HG03571 (cell line): ENCODE results near the gene VDR.

Source experiments
- ATAC-seq: cut with Tn5 transposase; IDR thresholded peaks from one replicate; pipeline ENCODE4 v1.9.1; 2021; ENCODE audit not compliant: unreplicated experiment

VDR gene

DNA sequence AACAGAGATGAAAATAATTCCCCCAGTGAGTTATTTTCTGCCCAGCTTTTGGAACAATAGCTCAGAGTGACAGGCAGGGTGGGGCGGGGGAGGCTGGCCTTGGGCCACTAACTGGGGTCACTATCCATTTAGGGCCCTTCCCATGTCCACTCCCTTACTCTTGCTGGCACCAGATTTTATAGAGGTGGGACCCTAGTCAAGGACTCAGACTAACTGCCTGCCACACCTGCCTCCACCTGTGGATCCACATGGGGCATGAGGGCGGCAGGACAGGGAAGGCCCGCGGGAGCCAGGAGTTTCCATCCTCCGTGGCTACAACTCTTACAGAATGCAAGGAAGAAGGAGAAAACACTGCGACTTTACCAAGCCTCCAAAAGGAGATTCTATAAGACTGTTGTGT lies 10.1 kb downstream of the VDR start:
- no peak for ATAC-seq

DNA sequence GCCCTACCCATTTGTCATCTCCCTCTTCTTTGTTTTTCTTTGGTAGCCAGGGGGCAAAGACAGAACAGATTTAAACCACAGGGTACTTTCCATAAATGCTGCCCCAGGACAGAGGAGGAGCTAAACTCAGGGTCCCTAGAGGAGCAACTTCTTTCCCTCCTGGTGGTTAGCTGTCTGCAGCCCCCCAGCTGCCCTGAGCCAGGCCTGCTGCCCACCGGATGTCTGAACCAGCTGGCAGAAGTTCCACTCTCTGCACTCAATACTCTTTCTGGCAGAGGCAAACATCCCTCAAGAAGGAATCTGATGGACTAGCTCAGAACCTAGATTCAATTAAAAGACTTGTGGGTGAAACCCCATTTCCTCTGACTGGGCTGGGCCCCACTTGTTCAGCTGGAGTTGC lies 10.7 kb downstream of the VDR start:
- no peak for ATAC-seq

DNA sequence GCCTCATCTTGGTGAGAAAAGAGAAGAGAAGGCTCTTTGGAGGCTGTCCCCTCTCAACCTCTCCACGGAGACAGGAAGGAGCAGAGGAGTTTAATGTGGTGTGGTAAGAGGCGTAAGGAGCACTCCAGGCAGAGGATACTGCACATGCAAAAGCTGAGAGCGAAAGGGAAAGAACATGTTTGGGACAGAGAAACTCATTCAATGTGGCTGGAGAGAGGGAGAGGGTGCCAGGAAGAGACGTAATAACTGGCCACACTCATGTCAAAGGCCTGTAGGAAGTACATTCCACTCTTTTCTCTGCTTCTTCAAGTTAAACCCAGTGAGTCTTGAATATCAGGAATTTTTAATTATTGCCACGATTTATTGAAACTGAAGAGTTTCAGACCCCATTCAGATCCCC lies 12.0 kb downstream of the VDR start:
- ATAC-seq: no peak

DNA sequence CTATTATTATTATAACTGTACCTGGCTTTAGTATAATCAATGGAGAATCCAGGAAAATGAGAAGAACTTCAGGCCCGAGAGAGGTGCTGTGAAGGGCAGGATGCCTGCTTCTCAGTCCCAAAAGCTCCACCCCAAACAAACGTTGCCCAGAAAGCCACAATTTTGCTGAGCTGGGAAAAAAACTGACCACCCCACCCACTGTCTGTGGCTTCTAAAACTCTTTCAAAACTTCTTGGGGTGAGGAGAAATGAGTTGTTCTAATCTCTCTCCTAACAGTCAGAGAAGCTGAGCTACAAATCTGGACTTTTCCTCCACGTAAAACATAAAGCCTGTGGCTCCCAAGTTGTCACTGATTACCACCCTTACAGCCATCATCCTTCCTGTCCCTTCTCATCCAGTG lies 13.4 kb downstream of the VDR start:
- no peak for ATAC-seq

DNA sequence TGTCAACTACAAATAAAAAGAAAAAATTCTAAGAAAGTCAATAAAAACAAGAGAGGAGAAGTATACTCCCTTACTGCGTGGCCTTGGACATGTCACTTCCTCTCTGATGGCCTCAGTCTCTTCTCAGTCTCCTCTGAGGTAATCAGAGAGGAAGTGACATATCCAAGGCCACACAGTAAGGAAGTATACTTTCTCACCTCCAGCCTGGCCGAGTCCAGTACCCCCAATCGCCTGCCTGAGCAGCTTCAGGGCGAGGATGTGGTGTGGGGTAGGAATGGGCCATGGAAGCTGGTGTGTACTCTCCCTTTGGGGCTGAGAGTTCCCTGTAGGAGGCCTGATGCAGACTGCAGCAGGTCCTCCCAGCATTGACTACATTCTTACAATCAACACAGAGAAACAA lies 15.8 kb downstream of the VDR start:
- ATAC-seq: no peak

DNA sequence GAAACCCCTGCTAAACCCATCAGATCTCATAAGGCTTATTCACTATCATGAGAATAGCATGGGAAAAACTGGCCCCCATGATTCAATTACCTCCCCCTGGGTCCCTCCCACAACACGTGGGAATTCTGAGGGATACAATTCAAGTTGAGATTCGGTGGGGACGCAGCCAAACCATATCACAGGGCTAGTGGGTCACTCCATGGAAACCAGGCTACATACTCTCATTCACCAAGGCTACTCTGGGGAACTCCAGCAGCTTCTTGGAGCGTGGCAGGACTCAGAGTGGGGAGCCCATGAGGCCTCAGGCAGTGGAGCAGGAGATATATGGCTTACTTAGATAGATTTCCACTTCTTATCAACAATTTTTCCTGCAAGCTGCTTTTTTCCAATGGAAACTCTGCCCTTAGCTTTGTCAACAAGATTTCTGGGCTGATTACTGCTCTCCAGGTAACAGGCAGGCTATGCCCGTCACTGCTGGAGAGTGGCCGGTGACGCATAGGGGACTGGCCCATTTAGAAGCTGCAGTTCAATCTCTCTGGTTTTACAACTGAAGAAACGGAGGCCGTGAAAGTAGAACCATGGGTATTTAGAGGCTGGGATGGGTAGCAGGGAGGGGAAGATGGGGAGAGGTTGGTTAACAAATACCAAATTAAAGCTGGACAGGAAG lies 16.5 kb downstream of the VDR start:
- no peak for ATAC-seq

DNA sequence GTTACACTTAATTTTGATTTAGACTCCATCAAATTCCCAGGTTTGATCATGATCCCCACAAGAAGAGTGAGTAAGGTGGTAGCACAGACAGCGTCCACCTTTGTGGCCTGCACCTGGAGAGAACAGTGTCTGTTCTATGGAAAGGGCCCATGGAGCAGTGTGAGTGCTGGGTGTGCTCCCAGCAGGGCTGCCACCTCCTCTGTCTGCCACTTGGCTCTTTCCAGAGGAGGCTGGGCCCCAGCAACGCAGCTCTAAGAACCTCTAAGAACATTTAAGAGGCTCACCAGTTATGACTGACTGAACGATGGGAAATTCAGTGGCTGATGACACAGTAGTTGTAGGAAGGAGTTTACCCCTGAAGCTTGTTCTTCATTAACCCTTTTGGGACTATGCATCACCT lies 17.3 kb downstream of the VDR start:
- ATAC-seq: no peak

DNA sequence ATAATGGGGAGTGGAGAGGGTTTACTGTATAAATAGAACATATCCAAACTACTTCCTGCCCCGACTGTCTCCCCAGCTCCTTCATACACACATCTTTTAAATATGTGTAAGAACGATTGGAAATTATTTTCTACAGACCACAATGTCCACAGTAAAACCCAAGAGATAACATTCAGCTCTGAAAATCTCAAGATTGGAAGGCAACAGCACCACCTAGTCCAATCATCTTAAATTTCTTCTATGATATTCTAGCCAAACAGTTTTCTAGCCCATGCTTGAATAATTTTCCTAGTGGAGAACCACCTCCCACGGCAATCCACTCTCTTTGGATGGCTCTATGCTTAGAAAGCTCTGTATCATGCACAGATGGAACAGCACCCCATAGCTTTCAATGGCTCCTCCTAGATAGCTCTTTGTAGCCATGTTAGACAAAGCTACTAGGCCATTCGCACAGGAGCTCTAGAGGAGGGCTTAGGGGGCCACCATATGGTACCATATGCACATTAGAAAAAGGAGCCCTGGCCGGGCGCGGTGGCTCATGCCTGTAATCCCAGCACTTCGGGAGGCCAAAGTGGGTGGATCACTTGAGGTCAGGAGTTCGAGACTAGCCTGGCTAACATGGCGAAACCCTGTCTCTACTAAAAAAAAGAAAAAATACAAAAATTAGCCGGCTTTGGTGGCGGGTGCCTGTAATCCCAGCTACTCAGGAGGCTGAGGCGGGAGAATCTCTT lies 18.1 kb downstream of the VDR start:
- no peak for ATAC-seq

DNA sequence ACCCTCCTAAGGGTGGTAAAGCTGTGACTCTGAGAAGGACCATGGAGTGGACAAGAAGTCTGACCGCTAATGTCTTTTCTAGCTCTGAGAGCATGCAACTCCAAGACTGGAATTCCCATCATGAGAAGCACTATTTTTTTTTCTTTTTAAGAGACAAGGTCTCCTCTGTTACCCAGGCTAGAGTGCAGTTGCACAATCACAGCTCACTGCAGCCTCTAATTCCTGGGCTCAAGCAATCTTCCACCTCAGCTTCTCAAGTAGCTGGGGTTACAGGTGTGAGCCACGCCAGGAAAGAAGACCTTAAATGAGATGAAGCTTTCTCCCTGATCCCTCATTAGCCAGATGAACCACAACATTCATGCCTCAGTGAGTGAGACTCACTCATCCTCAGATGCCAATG lies 19.2 kb downstream of the VDR start:
- no peak for ATAC-seq

DNA sequence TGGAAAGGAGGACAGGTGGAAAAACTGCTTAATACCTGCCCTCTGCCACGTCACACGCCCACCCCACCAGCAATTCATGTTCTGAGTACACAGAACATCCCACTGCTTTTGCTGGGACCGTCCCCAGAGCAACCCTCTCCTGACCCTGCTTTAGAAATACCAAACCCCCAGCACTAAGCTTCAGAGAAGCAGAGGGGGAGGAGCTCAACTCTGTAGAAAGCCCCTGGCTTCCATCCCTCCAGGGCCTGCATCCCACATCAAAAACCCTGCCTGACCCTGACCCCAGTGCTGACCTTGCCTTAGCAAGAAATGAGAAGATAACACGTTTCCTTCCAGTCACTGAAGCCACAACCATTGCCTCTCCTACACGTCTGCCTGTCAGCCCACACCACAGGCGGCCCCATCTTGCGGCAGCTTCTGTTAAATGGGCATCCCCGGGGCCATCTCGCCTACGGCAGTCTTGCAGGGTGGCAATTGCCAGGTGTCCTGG lies 19.7 kb downstream of the VDR start:
- ATAC-seq: no peak

DNA sequence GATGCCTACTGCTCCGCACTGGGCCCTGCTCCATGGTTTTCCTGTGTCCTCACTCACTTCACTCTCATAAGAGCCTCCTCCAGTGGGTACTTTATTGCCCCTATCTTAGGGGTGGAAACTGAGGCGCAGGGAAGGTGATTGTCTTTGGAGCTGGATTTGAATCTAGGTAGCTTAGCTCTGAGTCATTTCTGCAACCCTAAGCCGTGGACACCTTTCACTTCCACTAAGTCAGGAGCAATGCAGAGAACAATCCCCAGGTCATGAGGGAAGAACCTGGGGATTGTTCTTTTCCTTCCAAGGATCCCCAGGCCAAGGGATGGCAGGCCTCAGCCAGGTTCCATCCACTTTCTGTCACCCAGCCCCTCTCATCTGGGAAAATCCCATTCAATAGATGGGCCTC lies 20.3 kb downstream of the VDR start:
- no peak for ATAC-seq

DNA sequence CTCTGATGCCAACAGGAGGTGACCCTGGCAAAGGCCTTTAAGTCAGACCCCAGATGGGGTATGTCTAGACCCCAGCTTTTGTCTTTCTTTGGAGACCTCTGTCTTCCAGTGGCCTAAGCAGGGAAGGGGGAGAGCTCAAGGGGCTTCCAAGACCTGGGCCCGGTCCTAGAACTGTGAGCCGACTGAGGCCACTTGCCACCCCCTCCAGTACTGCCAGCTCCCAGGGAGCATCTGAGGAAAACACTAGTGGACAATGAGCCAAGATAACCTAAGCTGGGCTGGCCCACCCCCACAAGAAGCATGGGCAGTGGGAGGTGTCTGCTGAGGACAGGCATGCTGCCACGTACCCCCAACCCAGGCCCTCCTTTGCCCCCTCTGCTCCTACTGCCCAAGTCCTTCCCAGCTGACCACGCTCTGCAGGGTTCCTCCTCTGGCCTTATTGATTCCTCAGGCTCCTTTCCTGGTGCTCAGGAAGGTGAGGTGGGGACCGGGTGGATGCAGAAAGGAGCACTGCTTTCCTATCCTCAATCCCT lies 21.1 kb downstream of the VDR start:
- ATAC-seq: no peak

DNA sequence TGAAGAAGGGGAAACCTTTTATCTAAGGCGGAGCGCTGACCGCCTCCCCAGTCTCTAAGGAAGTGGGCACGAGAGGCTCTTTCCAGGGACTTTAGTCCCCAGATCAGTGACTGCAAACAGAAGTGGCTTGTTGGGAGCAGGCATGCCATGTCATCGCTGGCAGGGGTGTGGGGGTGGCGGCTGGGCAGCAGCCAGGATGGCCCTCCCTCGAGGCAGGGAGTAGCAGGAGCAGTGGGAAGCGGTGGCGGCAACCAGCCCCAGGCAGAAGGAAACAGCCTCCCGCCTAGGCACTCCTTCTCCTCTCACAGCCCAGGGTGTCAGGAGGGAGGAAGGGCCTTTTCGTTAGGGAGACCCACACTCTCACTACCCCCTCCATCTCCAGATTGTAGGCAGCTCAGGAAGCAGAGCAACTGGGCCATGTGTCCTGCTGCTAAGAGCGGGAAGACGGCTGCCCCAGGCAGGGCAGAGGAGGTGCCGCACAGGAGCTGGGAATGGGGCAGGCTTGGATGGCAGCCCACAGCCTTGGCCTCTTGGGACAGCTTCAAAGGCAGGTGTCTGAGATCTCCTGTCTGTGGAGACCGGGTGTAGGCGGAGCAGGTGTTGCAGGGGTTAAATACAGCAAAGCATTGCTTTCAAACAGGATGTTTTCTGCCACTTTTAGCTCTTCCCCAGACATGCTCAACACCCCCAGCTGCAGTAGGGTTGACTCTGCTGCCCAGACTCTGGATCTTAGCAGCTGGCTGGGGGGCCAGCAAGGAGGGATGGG lies 21.8 kb downstream of the VDR start:
- ATAC-seq: peak; percentile 72

DNA sequence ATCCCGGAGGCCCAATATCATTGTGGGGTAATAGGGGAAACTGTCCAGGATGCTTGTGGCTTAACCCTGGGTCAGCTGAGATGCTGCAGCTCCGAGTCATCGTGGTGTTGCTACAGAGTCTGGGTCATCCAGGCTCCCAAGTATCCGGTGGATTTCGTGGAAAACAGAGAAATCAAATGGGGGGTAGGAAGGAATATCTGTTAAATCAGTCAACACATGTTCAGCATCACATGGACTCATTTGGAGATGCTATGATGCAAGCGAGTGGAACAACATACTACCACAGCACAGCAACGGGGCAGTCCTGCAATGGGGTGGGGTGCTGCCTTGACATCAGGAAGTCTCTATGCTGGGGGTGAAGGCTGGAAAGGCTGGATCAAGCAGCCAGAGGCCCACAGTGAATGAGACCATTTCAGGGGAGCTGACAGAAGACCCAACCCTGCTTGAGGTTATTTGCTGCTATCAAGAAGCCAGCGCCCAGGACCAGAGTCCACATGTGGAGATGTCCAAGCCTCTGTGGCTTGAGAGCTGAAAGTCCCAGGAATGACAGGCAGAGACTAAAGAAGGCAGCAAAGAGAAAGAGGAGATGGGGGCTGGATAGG lies 22.9 kb downstream of the VDR start:
- ATAC-seq: no peak

DNA sequence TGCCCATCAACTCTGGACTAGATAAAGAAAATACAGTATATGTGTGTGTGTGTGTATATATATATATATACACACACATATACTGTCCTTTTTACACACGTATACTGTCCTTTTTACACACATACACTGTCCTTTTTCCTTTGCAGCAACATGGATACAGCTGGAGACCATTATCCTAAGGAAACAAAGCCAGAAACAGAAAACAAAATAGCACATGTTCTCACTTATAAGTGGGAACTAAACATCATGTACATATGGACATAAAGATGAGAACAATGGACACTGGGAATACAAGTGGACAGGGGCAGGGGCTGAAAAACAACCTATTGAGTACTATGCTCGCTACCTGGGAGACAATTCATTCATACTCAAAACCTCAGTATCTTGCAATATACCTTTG lies 23.7 kb downstream of the VDR start:
- no peak for ATAC-seq

DNA sequence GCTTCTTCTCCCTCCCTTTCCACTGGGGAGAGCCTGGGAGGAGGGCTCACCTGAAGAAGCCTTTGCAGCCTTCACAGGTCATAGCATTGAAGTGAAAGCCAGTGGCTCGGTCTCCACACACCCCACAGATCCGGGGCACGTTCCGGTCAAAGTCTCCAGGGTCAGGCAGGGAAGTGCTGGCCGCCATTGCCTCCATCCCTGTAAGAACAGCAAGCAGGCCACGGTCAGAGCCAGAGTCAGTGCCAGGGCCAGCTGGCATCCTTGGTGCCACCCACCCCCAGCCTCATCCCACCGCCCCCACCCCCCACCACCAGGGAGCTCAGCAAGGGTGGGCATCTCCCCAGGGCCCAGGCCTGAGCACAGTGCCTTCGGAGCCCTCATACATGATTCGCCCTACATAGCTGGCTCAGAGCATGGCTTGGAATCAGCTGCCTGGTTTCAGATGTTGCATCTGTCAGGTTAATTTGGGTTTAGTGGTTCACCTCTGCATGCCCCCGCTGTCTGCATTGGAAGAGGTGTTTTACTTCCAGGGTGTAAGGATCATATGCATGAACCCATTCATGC lies 25.8 kb downstream of the VDR start:
- ATAC-seq: no peak

DNA sequence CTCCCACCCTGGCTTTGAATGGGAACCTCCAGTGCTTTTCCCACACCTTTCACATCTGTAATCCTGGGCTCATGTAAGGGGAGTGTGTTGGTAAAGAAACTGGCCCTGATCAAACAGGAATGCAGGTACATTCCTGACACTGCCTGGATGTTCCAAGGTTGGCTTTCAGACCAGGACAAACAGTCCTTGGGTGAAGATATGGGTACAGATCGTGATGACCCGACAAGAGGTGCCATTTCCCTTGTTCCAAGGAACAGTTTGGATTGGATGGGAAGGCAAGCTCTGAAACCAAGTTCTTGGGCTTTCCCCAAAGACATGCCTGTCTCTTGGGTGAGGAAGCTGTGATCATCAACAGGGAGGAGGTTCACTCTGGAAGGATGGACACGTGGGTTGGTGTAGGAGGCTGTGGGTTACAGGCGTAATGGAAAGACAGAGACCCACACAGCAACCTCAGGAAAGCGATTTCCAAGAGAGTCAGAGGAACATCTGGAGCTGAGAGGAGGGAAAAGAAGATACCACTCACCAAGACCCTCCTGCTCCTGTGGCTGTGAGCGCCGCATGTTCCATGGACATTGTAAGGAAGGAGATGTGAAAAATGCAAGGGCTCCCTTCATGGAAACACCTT lies 26.4 kb downstream of the VDR start:
- ATAC-seq: no peak

DNA sequence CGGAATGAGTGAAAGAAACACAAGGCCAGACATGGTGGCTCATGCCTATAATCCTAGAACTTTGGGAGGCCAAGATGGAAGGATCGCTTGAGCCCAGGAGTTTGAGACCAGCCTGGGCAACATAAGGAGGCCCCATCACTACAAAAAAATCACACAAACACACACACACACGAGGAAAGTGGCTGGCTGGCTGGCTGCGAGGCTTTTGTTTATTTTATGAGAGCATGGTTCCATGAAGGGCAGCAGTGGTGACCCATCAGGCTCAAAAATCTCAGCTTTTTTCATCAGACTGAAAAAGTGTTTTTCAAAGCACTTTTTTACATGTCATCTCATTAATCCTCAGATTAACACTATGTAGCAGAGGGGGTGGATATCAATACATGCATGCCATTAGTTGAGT lies 27.7 kb downstream of the VDR start:
- no peak for ATAC-seq

DNA sequence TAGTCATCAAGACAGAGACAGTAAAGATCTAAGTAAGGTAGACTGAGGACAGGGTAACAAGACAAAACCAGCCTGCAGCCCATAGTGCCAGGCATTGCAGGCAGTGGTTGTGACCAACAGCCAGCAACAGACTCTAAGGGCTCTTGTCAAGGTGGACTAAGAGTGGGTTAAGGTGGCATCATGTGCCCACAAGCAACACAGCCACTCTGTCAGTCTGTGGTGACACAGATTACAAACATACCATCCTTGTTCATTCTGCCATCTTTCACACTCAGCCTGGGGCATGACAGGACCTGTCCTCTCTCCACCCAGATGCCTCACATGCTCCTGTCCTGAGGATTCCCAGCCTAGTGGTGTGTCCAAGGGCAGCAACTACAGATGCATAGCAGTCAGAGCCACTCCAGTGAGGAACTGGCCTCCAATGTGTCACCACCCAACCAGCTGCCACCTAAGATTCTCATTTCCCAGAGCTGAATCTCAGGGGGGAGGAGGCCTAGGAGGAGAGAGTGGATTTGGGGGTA lies 28.3 kb downstream of the VDR start:
- ATAC-seq: no peak

DNA sequence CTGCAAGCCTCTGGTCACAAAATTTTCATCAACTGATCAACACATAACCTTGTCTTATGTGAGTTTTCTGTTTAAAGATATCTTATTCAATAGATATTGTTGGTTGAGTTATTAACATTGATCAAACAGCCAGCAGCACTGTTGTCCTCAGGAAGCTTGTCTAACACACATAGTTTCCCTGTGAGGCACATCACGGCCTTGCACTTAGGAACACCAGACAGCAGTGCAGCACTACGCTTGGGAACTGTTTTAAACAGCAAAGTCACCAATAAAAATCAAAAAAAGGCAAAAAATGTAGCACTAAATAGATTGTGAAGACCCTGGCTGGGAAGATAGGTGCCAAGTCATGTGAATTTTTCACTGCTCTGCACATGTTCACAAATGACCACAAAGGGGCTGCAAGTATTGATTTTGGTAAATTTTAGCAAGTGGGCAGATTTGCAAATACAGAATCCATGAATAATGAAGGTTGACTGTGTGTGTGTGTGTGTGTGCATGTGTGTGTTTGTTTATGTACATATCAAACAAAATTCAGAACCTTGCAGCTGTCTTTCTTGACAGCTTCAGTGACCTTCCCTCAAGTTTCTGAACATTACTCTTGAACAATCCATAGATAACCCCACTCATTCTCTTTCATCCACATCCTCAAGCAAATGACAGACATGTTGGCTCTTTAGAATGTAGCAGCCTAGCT lies 28.9 kb downstream of the VDR start:
- no peak for ATAC-seq
